ENCODE data around the gene HOXD8.
A peak's percentile ranks its signal among the peaks of the same experiment; 100 is the strongest.

Gene HOXD8

GRCh38 chr2:176128982-176129796, at the start of gene HOXD8:
Gene HOXD8 (plus strand): TSS chr2:176129705. CDS start chr2:176130367, 662 bp downstream.
- DNase-seq, result peak; percentile 47

- DNase-seq, result peak; percentile 73
Measured at GRCh38 chr2:176079831-176080539, 49.5 kb upstream of the HOXD8 start.

DNA sequence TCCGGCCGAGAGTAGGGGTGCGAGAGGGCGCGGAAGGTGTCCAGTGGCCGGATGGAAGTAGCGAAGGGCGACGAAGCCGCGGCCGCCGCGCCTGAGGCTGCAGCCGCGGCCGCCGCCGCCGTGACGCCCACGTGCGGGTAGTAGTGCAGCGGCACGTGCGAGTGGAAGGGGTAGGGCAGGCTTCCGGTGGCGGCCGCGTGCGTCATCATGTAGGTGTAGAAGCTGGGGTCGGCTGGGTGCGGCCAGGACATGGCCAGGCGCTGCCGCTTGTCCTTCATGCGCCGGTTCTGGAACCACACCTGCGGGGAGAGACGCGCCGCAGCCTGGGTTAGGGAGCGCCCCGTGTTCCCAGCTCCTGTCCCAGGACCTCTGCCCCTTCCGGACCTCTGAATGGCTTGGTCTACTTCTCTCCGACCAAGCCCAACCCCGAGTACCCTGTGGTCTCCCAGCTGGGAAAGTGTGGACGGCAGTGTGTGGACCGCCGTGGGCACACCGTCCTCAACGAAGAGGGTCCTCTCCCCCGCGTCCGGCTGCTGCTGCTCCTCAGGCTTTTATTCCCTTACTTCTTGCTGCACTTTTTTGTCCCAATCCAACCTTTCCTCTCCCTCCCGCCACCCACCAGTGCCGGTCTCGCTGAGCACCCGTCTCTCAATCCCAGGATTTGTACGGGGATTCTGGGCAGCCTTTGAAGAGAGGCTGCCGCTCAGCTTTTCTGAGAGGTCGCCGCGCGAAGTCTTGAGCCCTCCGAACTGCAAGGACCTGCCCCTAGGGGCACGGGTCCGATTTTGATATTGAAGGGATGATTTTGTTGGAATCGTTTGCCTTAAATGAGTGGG, 48.7 kb upstream of the HOXD8 start:
- DNase-seq, result no peak

DNA sequence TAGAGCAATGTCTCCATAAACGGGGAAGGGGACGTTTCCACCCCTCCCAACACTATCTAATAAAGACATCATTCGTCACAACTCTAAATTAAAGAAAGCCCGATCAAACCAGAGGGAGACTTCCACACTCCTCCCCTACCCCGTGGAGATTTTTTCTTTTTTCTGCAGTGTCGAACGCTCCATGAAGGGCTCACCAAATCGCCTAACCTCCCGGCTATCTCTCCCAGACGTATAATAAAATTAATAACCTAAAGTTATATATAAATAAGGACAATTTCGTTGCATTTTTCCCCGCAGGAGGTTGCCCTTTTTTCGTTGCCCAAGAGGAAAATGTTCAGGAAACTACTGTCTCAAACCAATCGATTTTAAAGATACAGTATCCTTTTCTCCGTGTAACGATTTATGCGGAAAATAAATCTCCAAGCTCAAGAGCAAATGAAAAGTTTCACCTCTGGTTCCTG, 48.1 kb upstream of the HOXD8 start:
- no peak for DNase-seq

- DNase-seq, result no peak
Measured at GRCh38 chr2:176081837-176082524, 47.5 kb upstream of the HOXD8 start.

DNA sequence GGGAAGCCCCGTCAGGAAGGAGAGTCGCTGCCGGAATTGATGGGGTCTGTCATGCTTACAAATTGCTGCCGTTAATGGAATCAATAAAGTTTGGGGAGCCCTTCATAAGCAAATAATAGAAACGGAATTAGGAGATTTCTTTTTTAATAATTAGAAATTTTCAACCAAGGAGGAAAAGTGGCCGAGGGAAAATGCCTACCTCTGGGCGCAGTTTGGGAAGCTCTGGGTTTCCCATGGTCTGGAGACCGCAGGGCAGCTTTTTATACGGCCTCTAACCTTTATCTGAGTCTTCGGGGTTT, 47.0 kb upstream of the HOXD8 start:
- DNase-seq, result no peak

DNA sequence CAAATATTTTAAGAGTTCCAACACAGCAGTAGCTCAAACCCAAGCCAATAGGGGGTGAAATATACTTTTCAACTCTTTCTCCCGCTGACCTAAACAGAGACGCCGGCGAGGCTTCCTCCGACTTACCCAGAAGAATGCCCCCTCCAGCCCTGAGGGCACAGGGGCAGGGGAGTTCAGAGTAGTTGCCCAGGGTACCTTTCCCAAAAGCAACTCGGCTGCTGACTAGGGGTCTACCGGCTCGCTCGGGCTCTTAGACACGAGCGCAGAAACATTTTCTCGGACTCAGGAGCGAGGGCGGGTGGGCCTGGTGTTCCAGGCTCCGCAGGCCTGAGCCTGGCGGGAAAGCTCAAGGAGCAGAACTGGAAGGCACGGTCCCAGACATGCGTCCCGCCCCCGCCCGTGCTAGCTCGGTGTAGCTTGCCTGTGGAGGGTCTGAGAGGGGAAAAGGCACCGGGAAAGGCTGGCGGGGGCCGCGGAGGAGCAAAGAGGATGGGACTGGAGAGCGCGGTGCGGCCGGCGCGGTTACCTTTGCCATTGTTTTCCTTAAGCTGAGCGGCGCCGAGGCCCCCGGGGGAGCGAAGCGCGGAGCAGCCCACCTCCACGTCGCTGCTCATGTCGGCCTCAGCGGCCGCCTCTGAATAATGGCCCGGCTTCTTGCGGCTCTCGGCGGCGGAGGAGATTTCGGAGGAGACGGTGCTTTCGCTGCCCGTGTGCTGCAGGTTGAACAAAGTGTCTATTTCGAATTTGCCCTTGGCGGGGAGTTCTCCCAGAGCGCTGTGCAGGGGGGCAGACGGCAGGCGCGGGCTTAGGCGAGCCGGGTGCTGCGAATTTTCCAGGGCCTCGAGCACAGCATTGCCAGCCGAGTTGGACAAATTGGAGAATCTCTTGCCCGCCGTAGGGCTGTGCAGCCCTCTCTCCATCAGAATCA, 46.4 kb upstream of the HOXD8 start:
- no peak for DNase-seq

- no peak for DNase-seq
Measured at GRCh38 chr2:176083796-176084261, 45.7 kb upstream of the HOXD8 start, which contains the start of gene EVX2. Gene EVX2 (minus strand): TSS chr2:176083962. CDS start chr2:176083776, 186 bp downstream.

DNA sequence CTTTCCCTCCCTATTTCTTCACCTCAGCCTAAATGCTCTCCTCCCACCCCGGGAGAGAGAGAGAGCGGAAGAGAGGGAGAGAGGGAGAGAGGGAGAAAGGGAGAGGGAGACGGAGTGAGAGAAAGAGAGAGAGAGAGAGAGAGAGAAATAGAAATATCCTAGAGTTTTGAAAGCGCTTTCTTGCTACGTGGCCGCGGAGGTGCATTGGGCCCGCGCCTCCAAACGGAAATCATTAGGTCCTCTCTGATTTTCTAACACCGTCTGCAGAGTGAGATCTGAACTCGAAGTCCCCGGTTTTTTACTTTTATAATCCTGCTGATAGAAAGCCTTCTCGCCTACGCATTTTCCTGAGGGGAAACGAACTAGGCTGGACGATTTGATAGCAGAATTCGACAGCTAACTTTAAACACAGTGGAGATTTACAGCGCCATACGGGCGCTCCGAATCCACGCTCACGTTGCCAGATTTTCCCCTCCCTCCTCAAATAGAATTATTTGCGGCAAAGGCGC, 44.8 kb upstream of the HOXD8 start:
- DNase-seq, result no peak

DNA sequence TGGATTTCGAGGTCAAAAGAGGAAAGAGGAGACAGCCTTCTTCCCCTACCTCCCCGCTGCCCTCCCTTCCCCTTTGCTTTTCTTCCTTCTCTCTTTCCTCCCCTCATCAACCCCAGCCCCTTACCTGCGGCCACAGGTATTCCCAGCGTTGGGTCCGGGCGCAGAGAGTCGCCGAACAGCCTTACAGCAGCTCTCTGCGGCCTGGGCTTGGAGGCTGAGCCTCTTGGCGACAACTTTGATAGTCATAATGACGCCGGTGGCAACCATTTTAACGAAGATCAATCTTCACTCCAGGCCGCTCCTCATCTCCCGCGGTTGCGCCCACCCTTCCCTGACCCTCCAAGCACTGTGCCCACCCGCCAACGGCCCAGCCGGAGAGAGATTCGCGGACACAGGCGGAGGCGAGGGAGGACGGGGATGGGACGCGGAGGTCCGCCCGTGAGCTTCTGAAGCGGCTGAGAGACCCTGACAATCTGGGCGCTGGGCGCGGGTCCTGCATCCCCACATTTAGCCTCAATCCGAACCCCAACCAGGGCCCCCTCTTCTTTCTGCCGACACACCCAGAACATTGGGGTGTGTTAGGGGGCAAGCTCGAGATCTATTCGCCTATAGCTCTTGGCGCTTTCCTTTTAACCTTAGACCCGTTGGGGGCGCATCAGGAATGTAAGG, 44.3 kb upstream of the HOXD8 start:
- DNase-seq, result no peak

DNA sequence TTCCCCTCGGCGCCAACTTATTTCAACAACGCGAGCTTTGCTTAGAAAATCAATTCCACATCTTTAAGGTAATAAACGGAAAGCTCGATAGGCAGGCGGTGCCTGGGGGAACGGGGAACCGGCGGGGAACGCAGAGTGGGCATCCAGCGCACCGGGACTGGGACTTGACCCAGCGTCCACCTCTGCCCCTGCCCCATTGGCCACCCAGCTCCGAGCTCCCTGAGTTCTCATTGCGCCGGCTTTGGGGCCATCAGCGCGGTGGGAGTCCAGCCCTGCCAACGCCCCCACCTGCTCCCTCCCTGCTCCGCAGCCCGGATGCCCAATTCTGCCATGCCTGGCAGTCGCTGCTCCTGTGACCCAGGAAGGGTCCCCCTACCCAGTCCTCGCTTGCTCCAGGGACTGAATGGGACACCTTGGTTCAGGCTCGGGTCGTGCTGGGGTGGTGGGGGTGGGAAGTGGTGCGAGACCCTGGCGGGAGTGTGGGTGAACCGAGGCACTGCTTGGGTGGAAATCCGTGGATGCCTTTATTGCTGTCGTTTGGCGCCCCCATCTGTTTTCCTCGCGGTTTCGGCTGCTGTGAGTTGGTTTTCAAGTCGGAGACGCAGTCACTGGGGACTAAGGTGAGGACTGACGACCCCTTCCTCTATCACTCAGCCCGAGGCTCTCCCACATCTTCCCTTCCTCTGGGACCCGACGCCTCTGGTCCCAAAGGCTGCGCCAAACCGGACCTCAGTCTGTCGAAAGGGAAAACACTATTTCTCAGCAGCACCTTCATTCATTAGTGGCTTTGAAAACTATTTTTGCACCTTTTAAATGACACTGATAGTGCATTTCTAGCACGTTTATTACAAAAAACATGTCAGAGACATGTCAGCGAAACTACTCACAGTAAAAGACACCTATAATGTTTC, 43.4 kb upstream of the HOXD8 start:
- DNase-seq, result no peak

GRCh38 chr2:176087330-176088047, 42.0 kb upstream of the HOXD8 start:
- DNase-seq, result no peak

DNA sequence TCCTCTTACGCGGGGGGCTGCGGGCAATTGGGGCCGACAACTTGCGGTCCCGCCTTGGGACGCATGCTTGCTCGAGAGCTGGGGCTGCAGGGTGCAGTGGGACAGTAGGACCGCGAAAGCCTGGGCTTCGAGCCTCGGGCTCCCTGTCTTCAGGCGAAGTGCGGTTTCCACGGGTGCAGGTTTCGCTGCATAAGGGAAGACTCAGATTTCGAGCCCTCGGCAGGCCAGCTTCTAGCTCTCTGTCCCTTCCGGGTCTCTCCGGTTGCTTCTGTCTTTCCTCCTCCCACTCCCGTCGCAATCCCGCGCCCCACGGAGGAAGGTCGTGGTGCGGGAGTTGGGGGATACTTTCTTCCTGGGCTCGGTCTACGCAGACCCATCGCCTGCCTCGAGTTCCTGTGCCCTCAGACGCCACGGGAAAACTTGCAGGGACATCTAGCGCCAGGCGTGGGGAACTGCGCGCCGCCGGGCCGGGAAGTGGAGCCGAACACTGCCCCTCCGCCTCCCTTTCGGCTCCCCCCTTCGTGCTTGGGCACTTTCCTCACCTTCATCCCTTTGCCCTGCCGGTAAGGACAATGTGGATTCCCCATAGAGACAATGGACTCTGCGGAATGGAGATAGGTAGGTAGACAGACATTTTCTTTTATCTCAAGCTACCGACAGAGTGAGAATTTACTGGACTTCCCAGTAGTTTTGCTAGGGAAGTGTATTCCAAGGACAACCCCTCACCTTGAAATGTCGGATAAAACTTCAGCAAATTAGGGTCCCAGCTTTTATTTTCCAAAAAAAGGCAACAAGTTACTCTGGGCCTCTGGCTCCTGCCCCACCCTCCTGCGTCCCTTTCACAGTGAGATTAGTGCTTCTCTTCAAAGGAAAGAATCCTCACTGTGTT, 41.2 kb upstream of the HOXD8 start:
- no peak for DNase-seq

DNA sequence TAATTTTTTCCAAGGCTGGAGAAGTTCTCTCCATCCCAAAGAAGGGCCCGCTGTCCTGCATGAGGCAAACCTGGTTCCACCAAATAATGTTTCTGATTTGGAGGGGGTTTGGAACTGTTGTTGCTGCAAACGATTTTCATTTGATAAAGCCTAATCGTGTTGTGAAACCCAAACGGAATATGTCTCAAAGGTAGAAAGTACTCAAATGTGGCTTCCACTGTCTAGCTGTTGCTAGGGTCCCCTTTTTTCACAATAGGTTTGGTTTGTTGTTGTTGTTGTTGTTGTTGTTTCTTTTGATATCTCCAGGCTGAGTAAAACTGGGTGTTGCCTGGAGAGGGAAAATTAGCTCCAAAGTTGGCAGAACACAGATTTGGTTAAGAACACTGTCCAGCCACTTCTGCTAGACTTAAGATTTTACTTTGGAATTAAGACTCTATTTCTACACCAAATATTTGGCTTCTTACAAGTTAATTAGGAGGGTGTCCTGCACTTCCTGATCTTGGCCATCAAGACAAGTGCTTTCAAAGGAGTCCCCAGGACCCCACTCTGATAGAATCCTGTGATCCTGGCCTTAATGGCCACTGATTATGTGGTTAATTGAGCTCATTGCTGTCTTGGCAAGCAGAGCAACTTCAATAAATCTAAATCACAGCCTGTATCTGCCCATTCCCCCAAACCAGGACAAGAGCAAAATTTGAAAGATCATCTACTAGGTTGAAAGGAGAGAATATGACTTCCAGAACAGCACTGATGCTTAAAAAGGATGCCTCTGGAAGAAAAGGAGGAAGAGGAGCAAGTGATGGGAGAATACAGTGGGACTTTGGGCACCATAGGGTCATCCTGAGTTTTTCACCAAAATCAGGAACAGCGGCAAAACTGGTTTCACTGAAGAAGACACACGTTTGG, 40.3 kb upstream of the HOXD8 start:
- no peak for DNase-seq

DNA sequence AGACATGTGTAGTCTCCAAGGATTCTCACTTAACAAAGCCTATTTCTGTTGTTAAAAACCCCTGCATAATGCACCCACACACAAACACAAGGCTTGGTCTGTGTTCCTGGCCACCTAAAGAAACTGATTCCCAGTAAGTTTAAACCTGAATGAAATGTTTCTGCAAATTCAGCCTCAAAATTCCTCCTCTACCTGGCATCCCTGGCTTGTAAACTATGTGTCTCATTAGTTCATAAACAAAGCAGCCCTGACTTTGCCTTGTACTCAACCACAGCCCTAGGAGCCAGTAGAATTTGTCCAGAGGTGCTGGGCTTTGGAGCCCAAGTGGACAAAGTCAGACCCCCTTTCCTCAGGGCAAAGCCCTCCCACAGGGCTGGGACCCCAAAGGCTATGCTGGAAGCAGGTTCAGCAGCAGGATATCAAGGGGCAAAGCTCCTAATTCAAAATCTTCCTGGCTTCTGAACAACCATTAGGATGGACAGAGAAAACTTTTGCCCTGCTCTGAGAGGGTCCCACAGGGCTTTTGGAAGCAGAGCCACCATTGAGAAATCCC, 39.6 kb upstream of the HOXD8 start:
- no peak for DNase-seq

DNA sequence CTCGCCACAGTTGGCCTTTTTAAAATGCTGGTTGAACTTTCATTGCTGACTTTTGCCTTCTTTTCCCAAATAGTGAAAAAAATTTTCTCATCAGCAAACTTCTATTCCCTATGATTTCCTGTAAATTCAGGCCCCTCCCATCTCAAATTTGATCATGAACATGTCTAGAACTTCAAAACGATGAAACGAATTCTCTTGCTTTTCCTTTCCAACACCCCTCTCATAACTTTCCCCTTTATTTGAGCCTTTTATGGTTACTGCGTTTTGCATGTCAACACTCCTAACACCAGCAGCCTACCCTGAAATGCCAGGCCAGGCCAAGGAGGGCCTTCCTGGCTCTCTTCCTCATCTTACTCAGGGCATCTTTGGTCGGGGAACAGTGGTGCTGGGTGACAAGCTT, 38.6 kb upstream of the HOXD8 start:
- no peak for DNase-seq
